Measurements from ENCODE around the gene OR4N2.

GRCh38 chr14:19851365-19851764 is 47.8 kb downstream of the OR4N2 start:
- TF ChIP-seq, protein P1, sequence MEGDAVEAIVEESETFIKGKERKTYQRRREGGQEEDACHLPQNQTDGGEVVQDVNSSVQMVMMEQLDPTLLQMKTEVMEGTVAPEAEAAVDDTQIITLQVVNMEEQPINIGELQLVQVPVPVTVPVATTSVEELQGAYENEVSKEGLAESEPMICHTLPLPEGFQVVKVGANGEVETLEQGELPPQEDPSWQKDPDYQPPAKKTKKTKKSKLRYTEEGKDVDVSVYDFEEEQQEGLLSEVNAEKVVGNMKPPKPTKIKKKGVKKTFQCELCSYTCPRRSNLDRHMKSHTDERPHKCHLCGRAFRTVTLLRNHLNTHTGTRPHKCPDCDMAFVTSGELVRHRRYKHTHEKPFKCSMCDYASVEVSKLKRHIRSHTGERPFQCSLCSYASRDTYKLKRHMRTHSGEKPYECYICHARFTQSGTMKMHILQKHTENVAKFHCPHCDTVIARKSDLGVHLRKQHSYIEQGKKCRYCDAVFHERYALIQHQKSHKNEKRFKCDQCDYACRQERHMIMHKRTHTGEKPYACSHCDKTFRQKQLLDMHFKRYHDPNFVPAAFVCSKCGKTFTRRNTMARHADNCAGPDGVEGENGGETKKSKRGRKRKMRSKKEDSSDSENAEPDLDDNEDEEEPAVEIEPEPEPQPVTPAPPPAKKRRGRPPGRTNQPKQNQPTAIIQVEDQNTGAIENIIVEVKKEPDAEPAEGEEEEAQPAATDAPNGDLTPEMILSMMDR (IDR thresholded peaks at IDR 0.05) = no peak
- TF ChIP-seq POLR2A (IDR thresholded peaks at IDR 0.05) (no peak), EP300 (IDR thresholded peaks at IDR 0.05) (no peak), POLR2AphosphoS5 (IDR thresholded peaks at IDR 0.05) (no peak)

All from suprapubic skin (tissue), 4 donors.